GM12892 (cell line): ENCODE measurements around the gene RBP5.

Experiments used
- POLR2A ChIP-seq: IDR thresholded peaks from 2 replicates; pipeline ENCODE4 v1.6.1; 2011; ENCODE audit warnings: low read depth, low read length, control low read depth
- POLR2AphosphoS5 ChIP-seq: IDR thresholded peaks from 2 replicates; pipeline ENCODE4 v1.6.1; 2011; ENCODE audit warnings: low read depth, low read length, control low read depth

GRCh38 chr12:7114008-7114407 is 14.7 kb downstream of the RBP5 start:
- TF ChIP-seq POLR2AphosphoS5, result no peak
- no peak for TF ChIP-seq POLR2A
